ENCODE data around the gene TRPC4. TPM values are rescaled to one million over a fixed set of nuclear protein-coding genes. Genes with fewer than 3 reads are reported as not detected.

Gene TRPC4
- polyA plus RNA-seq, 10 donors: 0.45 to 1.7 (median 1.1) TPM

- DNase-seq: peak in 1 of 3 donors; percentile 60
Observed at GRCh38 chr13:37657134-37657533, 212.4 kb downstream of the TRPC4 start.

GRCh38 chr13:37656247-37656940 lies 213.2 kb downstream of the TRPC4 start:
- DNase-seq: peak in 1 of 3 donors; percentile 96

GRCh38 chr13:37652596-37652995 lies 217.0 kb downstream of the TRPC4 start:
- no peak for DNase-seq

GRCh38 chr13:37651891-37652290 lies 217.7 kb downstream of the TRPC4 start:
- no peak for DNase-seq

GRCh38 chr13:37648609-37649008 lies 221.0 kb downstream of the TRPC4 start:
- peak in 1 of 3 donors; percentile 43 for DNase-seq

- DNase-seq: no peak
Observed at GRCh38 chr13:37647031-37647650, 222.4 kb downstream of the TRPC4 start.

- no peak for DNase-seq
Observed at GRCh38 chr13:37646531-37646930, 223.0 kb downstream of the TRPC4 start.

- DNase-seq: peak in 1 of 3 donors; percentile 20
Observed at GRCh38 chr13:37645181-37645740, 224.3 kb downstream of the TRPC4 start.

- DNase-seq: no peak
Observed at GRCh38 chr13:37641391-37641790, 228.2 kb downstream of the TRPC4 start.

GRCh38 chr13:37640499-37640898 lies 229.1 kb downstream of the TRPC4 start:
- DNase-seq: peak; percentile 33 to 41 (median 38)

- DNase-seq: no peak
Observed at GRCh38 chr13:37636701-37637100, 232.9 kb downstream of the TRPC4 start.

- DNase-seq: no peak
Observed at GRCh38 chr13:37632294-37632693, 237.3 kb downstream of the TRPC4 start.

- no peak for DNase-seq
Observed at GRCh38 chr13:37627428-37627827, 242.1 kb downstream of the TRPC4 start.

- DNase-seq: peak in 1 of 3 donors; percentile 49
Observed at GRCh38 chr13:37621811-37622361, 247.7 kb downstream of the TRPC4 start.

GRCh38 chr13:37618554-37618953 lies 251.0 kb downstream of the TRPC4 start:
- peak in 1 of 3 donors; percentile 61 for DNase-seq

GRCh38 chr13:37617173-37617572 lies 252.4 kb downstream of the TRPC4 start:
- DNase-seq: peak in 1 of 3 donors; percentile 91

- no peak for DNase-seq
Observed at GRCh38 chr13:37616131-37616530, 253.4 kb downstream of the TRPC4 start.

- DNase-seq: no peak
Observed at GRCh38 chr13:37615276-37615675, 254.3 kb downstream of the TRPC4 start.

- DNase-seq: no peak
Observed at GRCh38 chr13:37613638-37614037, 255.9 kb downstream of the TRPC4 start.

- no peak for DNase-seq
Observed at GRCh38 chr13:37613236-37613635, 256.3 kb downstream of the TRPC4 start.

- no peak for DNase-seq
Observed at GRCh38 chr13:37608750-37609339, 260.7 kb downstream of the TRPC4 start.

- DNase-seq: peak in 1 of 3 donors; percentile 76
Observed at GRCh38 chr13:37602733-37603381, 266.7 kb downstream of the TRPC4 start.
